ENCODE data around the gene SEMA3B.
"Not testable (repeated sequence)": the region's sequence is repeated elsewhere in the genome, so short reads cannot be mapped to it uniquely, and the experiment has no call there.

Gene SEMA3B

GRCh38 chr3:50278880-50279224 is 9.9 kb downstream of the SEMA3B start, which contains the start of gene LSMEM2:
Gene LSMEM2, plus strand, starts transcription at chr3:50279087. Its CDS starts 27 bp downstream, at chr3:50279114.
- no peak within 1 kb of the TSS for H3K4me3 ChIP-seq (ENCODE audit: low read length)
- no peak within 1 kb of the TSS for H3K9ac ChIP-seq (ENCODE audit: low read length)
- H3K4me1 ChIP-seq (ENCODE audit: control insufficient read depth, insufficient read depth, low read length), result peaks cover 9% of the 10 kb centered on the region
- H3K27me3 ChIP-seq (ENCODE audit: control insufficient read depth, insufficient read depth, low read length), result peaks cover 4% of the 10 kb centered on the region
- H3K36me3 ChIP-seq (ENCODE audit: control insufficient read depth, insufficient read depth, low read length), result no peaks in the 10 kb centered on the region
- no peaks in the 10 kb centered on the region for H3K9me3 ChIP-seq (ENCODE audit: control insufficient read depth, low read length)

GRCh38 chr3:50279255-50280016 is 10.5 kb downstream of the SEMA3B start:
- Histone ChIP-seq H3K36me3 (ENCODE audit: control insufficient read depth, insufficient read depth, low read length) (no peaks in the 10 kb centered on the region), H3K9me3 (ENCODE audit: control insufficient read depth, low read length) (no peaks in the 10 kb centered on the region), H3K9ac (ENCODE audit: low read length) (no peak overlapping the region), H3K4me3 (ENCODE audit: low read length) (no peak overlapping the region), H3K27me3 (ENCODE audit: control insufficient read depth, insufficient read depth, low read length) (peaks cover 4% of the 10 kb centered on the region), H3K4me1 (ENCODE audit: control insufficient read depth, insufficient read depth, low read length) (peaks cover 4% of the 10 kb centered on the region)

GRCh38 chr3:50284121-50284520 is 15.2 kb downstream of the SEMA3B start:
- not testable (repeated sequence) for H3K9me3 ChIP-seq (ENCODE audit: control insufficient read depth, low read length); H3K9ac ChIP-seq (ENCODE audit: low read length); H3K4me3 ChIP-seq (ENCODE audit: low read length); H3K4me1 ChIP-seq (ENCODE audit: control insufficient read depth, insufficient read depth, low read length); H3K27me3 ChIP-seq (ENCODE audit: control insufficient read depth, insufficient read depth, low read length); H3K36me3 ChIP-seq (ENCODE audit: control insufficient read depth, insufficient read depth, low read length)

GRCh38 chr3:50286322-50287227 is 17.6 kb downstream of the SEMA3B start:
- no peaks in the 10 kb centered on the region for H3K9me3 ChIP-seq (ENCODE audit: control insufficient read depth, low read length)
- no peak overlapping the region for H3K9ac ChIP-seq (ENCODE audit: low read length)
- H3K4me1 ChIP-seq (ENCODE audit: control insufficient read depth, insufficient read depth, low read length), result peaks cover 15% of the 10 kb centered on the region
- peaks cover 9% of the 10 kb centered on the region for H3K36me3 ChIP-seq (ENCODE audit: control insufficient read depth, insufficient read depth, low read length)
- no peak overlapping the region for H3K4me3 ChIP-seq (ENCODE audit: low read length)
- H3K27me3 ChIP-seq (ENCODE audit: control insufficient read depth, insufficient read depth, low read length), result no peaks in the 10 kb centered on the region

GRCh38 chr3:50287262-50287661 is 18.3 kb downstream of the SEMA3B start:
- H3K9ac ChIP-seq (ENCODE audit: low read length), result no peak overlapping the region
- H3K36me3 ChIP-seq (ENCODE audit: control insufficient read depth, insufficient read depth, low read length), result peaks cover 9% of the 10 kb centered on the region
- H3K4me1 ChIP-seq (ENCODE audit: control insufficient read depth, insufficient read depth, low read length), result peaks cover 15% of the 10 kb centered on the region
- no peaks in the 10 kb centered on the region for H3K9me3 ChIP-seq (ENCODE audit: control insufficient read depth, low read length)
- no peak overlapping the region for H3K4me3 ChIP-seq (ENCODE audit: low read length)
- no peaks in the 10 kb centered on the region for H3K27me3 ChIP-seq (ENCODE audit: control insufficient read depth, insufficient read depth, low read length)

GRCh38 chr3:50288387-50289007 is 19.6 kb downstream of the SEMA3B start:
- Histone ChIP-seq H3K36me3 (ENCODE audit: control insufficient read depth, insufficient read depth, low read length) (peaks cover 9% of the 10 kb centered on the region), H3K27me3 (ENCODE audit: control insufficient read depth, insufficient read depth, low read length) (no peaks in the 10 kb centered on the region), H3K4me3 (ENCODE audit: low read length) (no peak overlapping the region), H3K9ac (ENCODE audit: low read length) (no peak overlapping the region), H3K9me3 (ENCODE audit: control insufficient read depth, low read length) (no peaks in the 10 kb centered on the region), H3K4me1 (ENCODE audit: control insufficient read depth, insufficient read depth, low read length) (peaks cover 25% of the 10 kb centered on the region)

- H3K36me3 ChIP-seq (ENCODE audit: control insufficient read depth, insufficient read depth, low read length), result peaks cover 9% of the 10 kb centered on the region
- H3K27me3 ChIP-seq (ENCODE audit: control insufficient read depth, insufficient read depth, low read length), result no peaks in the 10 kb centered on the region
- H3K4me3 ChIP-seq (ENCODE audit: low read length), result no peak overlapping the region
- H3K9ac ChIP-seq (ENCODE audit: low read length), result no peak overlapping the region
- no peaks in the 10 kb centered on the region for H3K9me3 ChIP-seq (ENCODE audit: control insufficient read depth, low read length)
- H3K4me1 ChIP-seq (ENCODE audit: control insufficient read depth, insufficient read depth, low read length), result peaks cover 27% of the 10 kb centered on the region
These were observed 20.2 kb downstream of the SEMA3B start for GRCh38 chr3:50289130-50289529.

- H3K27me3 ChIP-seq (ENCODE audit: control insufficient read depth, insufficient read depth, low read length), result no peaks in the 10 kb centered on the region
- peaks cover 9% of the 10 kb centered on the region for H3K36me3 ChIP-seq (ENCODE audit: control insufficient read depth, insufficient read depth, low read length)
- no peak overlapping the region for H3K4me3 ChIP-seq (ENCODE audit: low read length)
- H3K9ac ChIP-seq (ENCODE audit: low read length), result peak overlapping the region; percentile 42
- H3K9me3 ChIP-seq (ENCODE audit: control insufficient read depth, low read length), result no peaks in the 10 kb centered on the region
- H3K4me1 ChIP-seq (ENCODE audit: control insufficient read depth, insufficient read depth, low read length), result peaks cover 27% of the 10 kb centered on the region
These were observed 21.3 kb downstream of the SEMA3B start for GRCh38 chr3:50290161-50290641.

- no peaks in the 10 kb centered on the region for H3K9me3 ChIP-seq (ENCODE audit: control insufficient read depth, low read length)
- H3K4me3 ChIP-seq (ENCODE audit: low read length), result peak within 1 kb of the TSS; percentile 87
- H3K4me1 ChIP-seq (ENCODE audit: control insufficient read depth, insufficient read depth, low read length), result peaks cover 29% of the 10 kb centered on the region
- H3K9ac ChIP-seq (ENCODE audit: low read length), result peak within 1 kb of the TSS; percentile 89
- no peaks in the 10 kb centered on the region for H3K27me3 ChIP-seq (ENCODE audit: control insufficient read depth, insufficient read depth, low read length)
- peaks cover 9% of the 10 kb centered on the region for H3K36me3 ChIP-seq (ENCODE audit: control insufficient read depth, insufficient read depth, low read length)
These were observed 23.5 kb downstream of the SEMA3B start, which contains the start of gene IFRD2 for GRCh38 chr3:50292159-50293078. Gene IFRD2, minus strand, starts transcription at chr3:50292429. Its CDS starts 155 bp downstream, at chr3:50292274.

- Histone ChIP-seq H3K9ac (ENCODE audit: low read length) (peak overlapping the region; percentile 75), H3K9me3 (ENCODE audit: control insufficient read depth, low read length) (no peaks in the 10 kb centered on the region)
These were observed 24.3 kb downstream of the SEMA3B start for GRCh38 chr3:50293079-50293801.

More at GRCh38 chr3:50293079-50293801, 24.3 kb downstream of the SEMA3B start:
- Histone ChIP-seq H3K27me3 (ENCODE audit: control insufficient read depth, insufficient read depth, low read length) (no peaks in the 10 kb centered on the region), H3K4me1 (ENCODE audit: control insufficient read depth, insufficient read depth, low read length) (peaks cover 37% of the 10 kb centered on the region), H3K4me3 (ENCODE audit: low read length) (peak overlapping the region; percentile 87), H3K36me3 (ENCODE audit: control insufficient read depth, insufficient read depth, low read length) (peaks cover 9% of the 10 kb centered on the region)

Data from mucosa of stomach (tissue), 1 donor.